ENCODE measurements around the gene CDH2.

The CDH2 gene

DNA sequence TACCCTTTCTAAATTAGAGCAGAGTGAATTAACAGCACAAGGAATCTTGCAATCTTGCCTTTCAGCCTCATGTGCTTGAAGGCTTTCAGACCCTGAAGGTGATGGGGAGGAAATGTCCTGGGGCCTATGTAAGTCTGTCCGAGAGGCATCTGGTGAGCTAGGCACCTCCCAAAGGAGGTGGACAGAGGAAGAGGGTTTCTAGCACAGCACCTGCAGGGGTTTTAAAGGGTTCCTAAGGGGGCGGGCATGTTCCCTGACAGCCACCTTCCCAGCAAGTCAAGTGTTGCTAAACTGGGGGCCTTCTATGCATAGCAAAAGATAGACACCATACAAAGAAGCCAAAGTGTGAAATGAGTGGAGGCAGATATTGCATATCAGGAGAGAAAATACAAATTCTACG lies 88.5 kb downstream of the CDH2 start:
- TF ChIP-seq, protein P1, sequence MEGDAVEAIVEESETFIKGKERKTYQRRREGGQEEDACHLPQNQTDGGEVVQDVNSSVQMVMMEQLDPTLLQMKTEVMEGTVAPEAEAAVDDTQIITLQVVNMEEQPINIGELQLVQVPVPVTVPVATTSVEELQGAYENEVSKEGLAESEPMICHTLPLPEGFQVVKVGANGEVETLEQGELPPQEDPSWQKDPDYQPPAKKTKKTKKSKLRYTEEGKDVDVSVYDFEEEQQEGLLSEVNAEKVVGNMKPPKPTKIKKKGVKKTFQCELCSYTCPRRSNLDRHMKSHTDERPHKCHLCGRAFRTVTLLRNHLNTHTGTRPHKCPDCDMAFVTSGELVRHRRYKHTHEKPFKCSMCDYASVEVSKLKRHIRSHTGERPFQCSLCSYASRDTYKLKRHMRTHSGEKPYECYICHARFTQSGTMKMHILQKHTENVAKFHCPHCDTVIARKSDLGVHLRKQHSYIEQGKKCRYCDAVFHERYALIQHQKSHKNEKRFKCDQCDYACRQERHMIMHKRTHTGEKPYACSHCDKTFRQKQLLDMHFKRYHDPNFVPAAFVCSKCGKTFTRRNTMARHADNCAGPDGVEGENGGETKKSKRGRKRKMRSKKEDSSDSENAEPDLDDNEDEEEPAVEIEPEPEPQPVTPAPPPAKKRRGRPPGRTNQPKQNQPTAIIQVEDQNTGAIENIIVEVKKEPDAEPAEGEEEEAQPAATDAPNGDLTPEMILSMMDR (IDR thresholded peaks at IDR 0.05; ENCODE audit: low read depth, low read length) = no peak
- no peak for DNase-seq (ENCODE audit: extremely low read depth, low read depth)

DNA sequence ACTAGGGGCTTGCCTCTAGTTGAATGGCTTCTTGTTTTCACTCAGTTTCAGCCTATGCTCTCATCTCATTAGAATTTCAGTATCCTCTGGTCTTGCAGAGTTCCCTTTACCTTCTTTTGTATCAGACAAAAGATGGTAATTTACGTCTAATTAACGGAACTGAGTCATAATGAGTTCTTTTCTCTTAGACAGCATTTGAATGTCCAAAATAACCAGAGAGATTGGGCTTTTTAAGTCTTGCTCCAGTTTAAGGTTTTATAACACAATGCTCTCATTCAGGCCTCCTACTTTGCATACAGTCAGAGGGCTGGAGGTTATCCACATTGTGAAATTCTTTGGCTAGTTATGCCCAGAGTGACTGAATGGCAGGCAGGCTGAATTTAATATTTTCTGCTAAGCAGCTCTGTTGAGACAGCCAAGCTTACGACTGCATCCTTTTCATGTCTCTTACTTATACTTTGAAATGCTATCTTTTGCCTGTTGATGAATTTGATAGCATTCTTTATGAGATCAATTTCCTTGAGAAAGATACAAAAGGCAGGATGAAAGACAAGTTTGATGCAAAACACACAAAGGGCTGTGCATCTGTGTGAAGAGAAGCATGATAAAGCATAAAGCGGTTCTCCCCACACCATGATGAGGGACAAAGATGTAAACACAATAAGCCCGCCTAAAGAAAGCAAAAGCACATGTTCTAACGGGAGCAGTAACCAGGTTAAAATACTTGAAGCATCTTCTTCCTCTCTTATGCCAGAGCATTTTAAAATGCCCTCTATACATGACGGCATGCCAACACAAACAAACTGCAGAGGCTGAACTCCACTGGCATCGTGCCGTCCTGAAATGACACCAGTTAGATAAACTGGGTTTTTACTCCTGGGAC lies 90.0 kb downstream of the CDH2 start:
- DNase-seq (ENCODE audit: extremely low read depth, low read depth) = no peak
- TF ChIP-seq, protein P1 (IDR thresholded peaks at IDR 0.05; ENCODE audit: low read depth, low read length) = no peak

DNA sequence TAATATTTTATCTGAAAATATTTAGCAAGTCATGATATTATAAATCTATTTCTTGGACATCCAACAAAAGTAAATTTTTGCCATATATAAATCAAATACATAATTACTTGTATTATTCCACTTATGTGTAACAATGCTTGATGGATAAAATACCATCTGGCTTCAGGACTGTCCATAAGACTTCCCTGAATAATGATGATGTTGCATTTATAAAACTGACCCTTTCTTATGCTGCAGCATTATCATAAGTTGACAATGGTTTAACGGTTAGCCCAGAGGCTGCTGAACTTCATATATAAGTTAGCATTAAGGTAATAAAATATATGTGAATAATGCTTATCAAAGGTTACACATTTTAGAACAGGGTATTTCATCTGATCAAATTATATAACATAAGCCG lies 95.4 kb downstream of the CDH2 start:
- no peak for DNase-seq (ENCODE audit: extremely low read depth, low read depth)
- TF ChIP-seq, protein P1 (IDR thresholded peaks at IDR 0.05; ENCODE audit: low read depth, low read length) = no peak

DNA sequence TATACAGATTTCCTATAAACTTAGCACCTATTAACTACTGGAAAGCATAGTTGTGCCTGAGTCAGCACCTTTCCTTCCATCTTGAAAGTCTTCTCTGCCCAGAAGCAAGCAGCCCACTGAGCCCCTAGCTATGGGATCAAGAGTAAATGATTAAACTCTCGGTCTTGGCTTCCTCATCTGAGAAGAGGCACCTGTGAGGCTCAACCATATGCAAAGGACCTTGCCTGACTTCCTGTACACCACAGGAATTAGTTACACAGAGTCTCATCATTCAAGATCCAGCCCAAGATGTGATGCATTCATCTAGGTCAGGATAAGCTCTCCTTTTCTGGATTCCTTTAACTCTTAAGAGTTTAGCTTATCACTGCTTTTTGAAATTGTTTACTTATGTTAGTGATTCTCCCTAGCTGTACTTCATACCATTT lies 96.0 kb downstream of the CDH2 start:
- DNase-seq (ENCODE audit: extremely low read depth, low read depth) = no peak
- TF ChIP-seq, protein P1 (IDR thresholded peaks at IDR 0.05; ENCODE audit: low read depth, low read length) = no peak

DNA sequence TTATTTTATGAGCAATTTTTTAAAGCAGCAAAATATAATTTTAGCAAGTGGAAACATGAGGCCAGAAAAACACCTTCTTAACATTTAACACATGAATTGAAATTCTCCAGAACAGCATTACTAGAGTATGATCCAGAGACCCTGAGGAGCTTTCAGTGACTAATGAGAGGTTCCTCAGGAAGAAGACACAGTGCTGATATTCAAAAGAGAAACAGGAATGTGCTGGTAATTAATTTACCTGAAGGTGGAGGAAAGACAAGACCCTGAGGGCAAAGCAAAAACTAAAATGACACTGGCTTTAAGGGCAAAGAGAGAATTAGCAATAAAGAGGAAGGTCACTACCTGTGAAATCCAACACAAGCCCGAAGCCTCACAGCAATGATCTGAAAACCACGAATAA lies 97.0 kb downstream of the CDH2 start:
- DNase-seq (ENCODE audit: extremely low read depth, low read depth) = no peak
- TF ChIP-seq, protein P1 (IDR thresholded peaks at IDR 0.05; ENCODE audit: low read depth, low read length) = no peak

DNA sequence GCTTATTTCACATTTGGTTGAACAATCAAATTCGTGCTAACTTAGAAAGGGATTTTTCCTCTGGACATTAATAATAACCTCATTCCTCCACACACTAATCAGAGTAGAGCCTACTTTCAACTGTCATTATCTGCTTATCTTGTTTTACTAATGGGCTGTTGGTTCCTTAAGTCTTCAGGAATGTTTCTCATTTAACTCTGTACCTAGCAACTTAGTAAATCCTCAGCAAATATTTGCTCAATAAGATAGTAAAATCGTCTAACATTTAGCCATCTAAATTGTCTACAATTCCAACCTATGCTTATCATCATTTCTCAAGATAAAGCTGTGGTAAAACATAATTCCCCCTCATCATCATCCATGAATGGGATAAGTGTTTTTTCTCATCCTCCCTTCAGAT lies 98.1 kb downstream of the CDH2 start:
- DNase-seq (ENCODE audit: extremely low read depth, low read depth) = no peak
- TF ChIP-seq, protein P1 (IDR thresholded peaks at IDR 0.05; ENCODE audit: low read depth, low read length) = no peak

DNA sequence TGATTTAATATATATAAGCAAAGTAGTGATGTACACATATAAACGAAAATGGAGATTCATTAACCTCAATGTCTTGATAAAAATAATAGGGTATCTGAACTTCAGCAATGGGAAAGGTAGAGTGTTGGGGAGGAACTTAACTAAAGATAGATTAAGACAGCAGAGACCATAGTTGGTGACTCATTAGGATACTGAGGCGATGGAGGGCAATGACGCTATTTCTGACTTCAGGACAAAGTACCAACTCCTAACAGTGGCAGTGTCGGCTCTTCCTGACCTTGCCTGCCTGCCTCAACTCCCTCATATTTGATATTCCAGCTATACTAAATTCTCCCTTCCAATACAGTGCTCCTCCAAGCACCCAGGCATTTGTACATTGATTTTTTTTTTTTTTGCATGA lies 98.6 kb downstream of the CDH2 start:
- DNase-seq (ENCODE audit: extremely low read depth, low read depth) = no peak
- TF ChIP-seq, protein P1 (IDR thresholded peaks at IDR 0.05; ENCODE audit: low read depth, low read length) = no peak
